NCI-H146 treated with DMSO at 0.1 percent for 48 hours (cell line): ENCODE measurements around the gene MRPL48.
"Not testable (repeated sequence)": the region's sequence is repeated elsewhere in the genome, so short reads cannot be mapped to it uniquely, and the experiment has no call there.

Source experiments
- DNase-seq: peaks from one replicate; lab custom pipeline; 2025; ENCODE audit not compliant: unreplicated experiment; lab: John Stamatoyannopoulos, UW

MRPL48 gene

GRCh38 chr11:73787643-73788558, at the start of gene MRPL48:
TSS of gene MRPL48 (plus strand) at chr11:73787874. CDS start at chr11:73787972, 98 bp downstream.
- DNase-seq, result peak; percentile 86

- DNase-seq, result no peak
These were observed 44.6 kb upstream of the MRPL48 start for GRCh38 chr11:73743045-73743444.

GRCh38 chr11:73746701-73747100, 41.0 kb upstream of the MRPL48 start:
- DNase-seq, result no peak

DNA sequence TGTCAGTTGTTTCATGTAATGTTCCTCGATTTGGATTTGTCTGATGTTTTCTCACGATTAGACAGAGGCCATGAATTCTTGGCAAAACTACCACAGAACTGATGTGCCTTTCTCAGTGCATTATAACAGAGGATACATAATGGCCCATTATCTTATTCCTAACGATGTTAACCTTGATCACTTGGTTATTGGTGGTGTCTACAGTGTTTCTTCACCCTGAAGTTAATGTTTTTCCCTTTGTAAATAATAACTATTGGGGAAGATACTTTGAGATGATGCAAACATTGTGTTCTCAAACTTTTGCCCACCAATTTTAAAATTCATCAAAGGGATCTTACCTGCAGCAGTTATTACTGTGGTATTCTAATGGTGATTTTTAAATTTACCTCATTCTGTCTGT, 39.9 kb upstream of the MRPL48 start:
- DNase-seq, result no peak

DNA sequence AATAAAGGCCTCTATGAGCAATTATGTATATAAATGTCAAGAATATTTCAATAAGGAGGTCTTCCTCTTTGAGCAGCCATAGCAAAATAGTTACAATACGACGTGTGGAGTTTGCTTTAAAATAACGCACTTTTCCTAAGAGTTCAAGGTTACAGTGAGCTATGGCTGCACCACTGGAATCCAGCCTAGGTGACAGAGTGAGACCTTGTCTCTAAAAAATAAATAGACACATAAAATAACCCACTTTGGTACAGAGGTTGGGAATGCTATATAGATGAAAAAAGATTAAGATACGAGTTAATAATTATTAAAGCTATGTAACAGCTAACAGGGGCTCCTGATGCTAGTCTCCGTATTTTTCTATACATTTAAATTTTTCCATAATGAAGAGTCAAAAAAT, 39.4 kb upstream of the MRPL48 start:
- DNase-seq, result no peak

DNA sequence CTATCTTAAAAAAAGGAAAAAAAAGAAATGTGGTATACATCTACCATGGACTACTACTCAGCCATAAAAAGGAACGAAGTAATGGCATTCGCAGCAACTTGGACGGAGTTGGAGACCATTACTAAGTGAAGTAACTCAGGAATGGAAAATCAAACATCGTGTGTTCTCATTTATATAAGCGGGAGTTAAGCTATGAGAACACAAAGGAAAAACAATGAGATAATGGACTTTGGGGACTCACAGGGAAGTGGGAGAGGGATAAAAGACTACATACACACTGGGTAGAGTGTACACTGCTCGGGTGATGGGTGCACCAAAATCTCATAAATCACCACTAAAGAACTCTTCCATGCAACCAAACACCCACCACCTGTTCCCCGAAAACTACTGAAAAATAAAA, 38.6 kb upstream of the MRPL48 start:
- no peak for DNase-seq

- no peak for DNase-seq
These were observed 37.4 kb upstream of the MRPL48 start for GRCh38 chr11:73750228-73750627.

GRCh38 chr11:73750862-73751261, 36.8 kb upstream of the MRPL48 start:
- DNase-seq, result not testable (repeated sequence)

DNA sequence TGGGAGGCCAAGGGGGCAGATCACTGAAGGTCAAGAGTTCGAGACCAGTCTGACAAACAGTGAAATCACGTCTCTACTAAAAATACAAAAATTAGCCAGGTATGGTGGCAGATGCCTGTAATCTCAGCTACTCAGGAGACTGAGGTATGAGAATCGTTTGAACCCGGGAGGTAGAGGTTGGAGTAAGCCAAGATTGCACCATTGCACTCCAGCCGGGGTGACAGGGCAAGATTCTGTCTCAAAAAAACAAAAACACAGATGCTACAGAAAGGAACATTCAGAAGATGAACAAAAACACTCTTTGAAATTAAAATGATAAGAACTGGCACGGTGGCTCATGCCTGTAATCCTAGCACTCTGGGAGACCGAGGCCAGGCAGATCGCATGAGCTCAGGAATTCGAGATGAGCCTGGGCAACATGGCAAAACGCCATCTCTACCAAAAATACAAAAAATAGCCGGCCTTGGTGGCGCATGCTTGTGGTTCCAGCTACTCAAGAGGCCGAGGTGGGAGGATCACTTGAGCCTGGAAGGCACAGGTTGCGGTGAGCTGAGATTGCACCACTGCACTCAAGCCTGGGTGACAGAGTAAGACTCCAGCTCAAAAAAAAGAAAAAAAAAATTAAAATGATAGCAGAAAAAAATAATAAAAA, 35.3 kb upstream of the MRPL48 start:
- DNase-seq, result no peak

GRCh38 chr11:73752903-73753302, 34.8 kb upstream of the MRPL48 start:
- no peak for DNase-seq

- no peak for DNase-seq
These were observed 33.7 kb upstream of the MRPL48 start for GRCh38 chr11:73753938-73754337.

DNA sequence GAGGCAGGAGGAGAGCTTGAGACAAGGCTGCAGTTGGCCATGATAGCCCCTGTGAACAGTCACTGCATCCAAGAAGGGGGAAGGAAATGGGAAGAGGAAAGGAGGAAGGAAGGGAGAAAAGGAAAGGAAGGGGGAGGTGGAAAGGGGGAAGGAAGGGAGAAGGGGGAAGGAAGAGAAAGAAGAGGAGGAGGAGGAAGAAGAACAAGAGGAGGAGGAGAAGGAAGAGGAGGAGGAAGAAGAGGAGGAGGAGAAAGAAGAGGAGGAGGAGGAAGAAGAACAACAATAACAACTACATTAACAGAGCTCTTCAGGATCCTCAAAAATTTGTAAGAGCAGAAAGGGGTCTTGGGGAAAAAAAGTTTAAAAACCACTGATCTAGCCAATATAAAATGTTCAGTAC, 32.0 kb upstream of the MRPL48 start:
- no peak for DNase-seq

DNA sequence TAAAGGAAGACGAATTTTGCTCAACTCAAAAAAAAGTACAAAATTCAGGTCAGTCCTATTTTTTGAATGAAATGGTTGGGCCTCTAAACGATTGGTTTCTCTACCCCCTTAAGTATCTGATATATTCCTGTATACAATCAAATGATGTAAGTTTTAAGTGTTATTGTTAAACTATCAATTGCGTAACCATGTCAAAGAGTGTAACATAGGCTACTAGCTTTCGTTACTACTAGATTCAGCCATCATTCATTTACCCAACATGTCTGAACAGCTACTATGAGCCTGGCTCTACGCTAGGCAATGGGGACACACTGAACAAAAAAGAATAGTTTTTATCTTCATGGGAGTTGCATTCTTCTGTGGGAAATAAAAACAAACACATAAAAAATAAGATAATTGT, 30.1 kb upstream of the MRPL48 start:
- DNase-seq, result no peak

DNA sequence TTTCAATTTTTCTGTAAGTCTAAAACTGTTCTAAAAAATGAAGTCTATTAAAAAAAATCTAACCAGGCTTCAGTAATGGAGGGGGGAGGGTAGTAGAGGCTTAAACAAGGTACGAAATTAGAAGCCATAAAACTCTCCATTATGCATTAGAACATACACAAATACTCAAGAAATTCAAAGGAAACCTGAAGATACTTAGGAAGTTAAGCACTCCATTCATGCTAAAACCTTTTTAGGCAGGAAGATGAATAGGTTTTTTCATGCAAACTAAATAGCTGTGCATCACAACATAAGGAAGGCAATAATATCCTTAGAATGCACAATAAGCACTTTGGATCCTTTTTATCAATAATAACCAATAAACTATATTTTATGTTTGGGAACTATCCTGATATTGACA, 29.2 kb upstream of the MRPL48 start:
- no peak for DNase-seq

- no peak for DNase-seq
These were observed 28.0 kb upstream of the MRPL48 start for GRCh38 chr11:73759610-73760134.

- no peak for DNase-seq
These were observed 27.5 kb upstream of the MRPL48 start for GRCh38 chr11:73760135-73760678.

DNA sequence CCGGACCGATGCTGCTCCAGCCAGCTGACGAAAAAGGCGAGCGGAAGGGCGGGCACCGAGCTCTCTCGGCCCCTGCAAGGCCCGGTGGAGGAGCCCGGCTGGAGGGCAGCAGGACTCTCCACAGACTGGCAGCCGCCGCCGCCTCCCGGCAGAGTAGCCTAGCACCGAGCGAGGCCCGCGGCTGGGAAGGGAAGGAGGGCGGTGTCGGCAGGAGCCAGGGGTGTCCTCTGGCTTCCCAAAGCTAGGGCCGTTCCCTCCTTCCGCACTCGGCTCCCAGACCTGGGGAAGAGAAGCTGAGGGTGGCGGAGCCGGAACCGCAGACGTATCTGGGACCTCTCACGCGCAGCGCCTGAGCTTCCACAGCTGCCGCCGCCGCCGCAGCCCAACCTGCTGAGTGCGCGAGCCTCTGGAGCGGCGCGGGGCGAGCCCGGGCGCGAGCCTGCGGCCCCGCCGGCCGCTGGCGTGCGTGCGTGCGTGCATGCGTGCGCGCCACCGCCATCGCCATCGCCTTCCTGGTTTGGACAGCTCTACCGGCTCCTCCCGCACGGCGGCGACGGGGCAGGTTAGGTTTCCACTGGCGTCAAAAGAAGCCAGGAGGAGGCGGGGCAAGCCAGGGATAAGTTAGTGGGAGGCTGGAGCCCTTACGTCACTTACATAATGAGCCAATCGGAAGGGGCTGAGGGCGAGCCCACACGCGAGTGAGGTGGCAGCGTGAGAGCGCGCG, 26.8 kb upstream of the MRPL48 start, which contains the start of gene RAB6A:
RAB6A (minus strand) TSS at position 396 of the 724 bp plus-strand sequence. CDS start 439 bp downstream, outside the sequence.
- peak; percentile 98 for DNase-seq

GRCh38 chr11:73761403-73761945, 26.2 kb upstream of the MRPL48 start:
- no peak for DNase-seq

DNA sequence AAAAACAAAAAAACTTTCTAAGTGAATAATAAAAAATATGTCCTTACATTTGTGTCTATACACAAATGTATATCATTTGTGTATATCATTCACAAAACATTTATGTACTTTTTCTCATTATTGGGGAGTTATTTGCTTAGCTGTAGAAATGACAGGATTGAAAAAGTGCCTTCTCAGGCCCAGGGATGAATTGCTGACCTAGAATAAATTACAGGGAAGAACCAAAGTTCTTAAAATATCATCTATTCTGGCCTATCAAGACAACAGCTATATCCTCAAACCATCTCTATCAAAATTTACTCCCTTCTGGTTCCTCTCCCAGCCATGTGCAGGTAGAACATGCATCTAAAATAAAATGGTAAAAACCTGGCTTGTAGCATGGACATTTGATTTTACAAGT, 24.9 kb upstream of the MRPL48 start:
- no peak for DNase-seq

DNA sequence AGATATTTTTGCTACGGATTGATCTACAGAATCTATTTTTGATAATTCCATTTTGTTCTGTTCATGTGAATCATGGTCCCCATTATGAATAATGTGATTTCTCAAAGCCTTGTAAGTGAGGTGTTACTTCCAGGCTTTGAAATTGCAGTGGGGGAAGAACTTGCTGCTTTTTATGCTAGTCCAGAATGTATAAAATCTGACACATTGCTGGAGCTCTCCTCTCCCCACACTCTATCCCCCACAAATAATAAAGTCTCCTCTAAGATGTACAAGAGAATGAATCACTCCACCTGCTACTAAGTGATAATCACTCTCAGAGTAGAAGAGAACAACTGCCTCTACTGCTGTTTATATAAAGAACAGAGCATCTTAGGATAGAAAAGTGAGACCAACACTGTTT, 20.9 kb upstream of the MRPL48 start:
- no peak for DNase-seq

- not testable (repeated sequence) for DNase-seq
These were observed 16.9 kb upstream of the MRPL48 start for GRCh38 chr11:73770811-73771210.
